GM18870 (cell line): ENCODE results near the gene DDAH1.

Source experiments
- ATAC-seq: cut with Tn5 transposase; IDR thresholded peaks from one replicate; pipeline ENCODE4 v1.9.1; 2021; ENCODE audit warnings: moderate library complexity; ENCODE audit not compliant: unreplicated experiment

The DDAH1 gene

GRCh38 chr1:85277802-85278201, 187.2 kb downstream of the DDAH1 start:
- no peak for ATAC-seq

GRCh38 chr1:85276978-85277639, 187.8 kb downstream of the DDAH1 start:
- ATAC-seq: peak; percentile 0

GRCh38 chr1:85276215-85276977, 188.6 kb downstream of the DDAH1 start, which contains the start of gene BCL10:
Gene BCL10, minus strand, starts transcription at chr1:85276632. Its CDS starts 280 bp downstream, at chr1:85276352.
- ATAC-seq: peak; percentile 88

- ATAC-seq: no peak
Observed at GRCh38 chr1:85275701-85276214, 189.2 kb downstream of the DDAH1 start.

- ATAC-seq: no peak
Observed at GRCh38 chr1:85274969-85275453, 189.9 kb downstream of the DDAH1 start.

GRCh38 chr1:85273397-85273796, 191.6 kb downstream of the DDAH1 start:
- no peak for ATAC-seq

GRCh38 chr1:85268801-85269585, 196.0 kb downstream of the DDAH1 start:
- no peak for ATAC-seq
